HL-60 (cell line): ENCODE results near the gene LSAMP.
"Not testable (repeated sequence)": the region's sequence is repeated elsewhere in the genome, so short reads cannot be mapped to it uniquely, and the experiment has no call there.

Experiments
- DNase-seq, 2 experiments: peaks; one replicate each; pipeline ENCODE4 v3.0.0-alpha.2; 2010 to 2020; ENCODE audit warnings: low read depth in 1 of 2, low spot score in 1 of 2
- H3K27ac ChIP-seq: fragments of 250-450 bp; sonication (Bioruptor Pico); replicated peaks from 2 replicates; pipeline ENCODE4 v1.5.1; 2020; ENCODE audit warnings: mild to moderate bottlenecking, moderate library complexity
- H3K27me3 ChIP-seq: fragments of 250-450 bp; sonication (Bioruptor Pico); 2 replicates; pipeline ENCODE4 v1.5.1; 2021; ENCODE audit warnings: mild to moderate bottlenecking, moderate library complexity; ENCODE audit not compliant: insufficient read depth, poor library complexity, severe bottlenecking
- H3K4me3 ChIP-seq: replicated peaks from 2 replicates; pipeline ENCODE4 v1.5.1; 2011; ENCODE audit warnings: mild to moderate bottlenecking, control low read depth, low read length; ENCODE audit not compliant: insufficient read depth
- GABPA ChIP-seq: IDR thresholded peaks from 2 replicates; pipeline ENCODE4 v1.6.1; 2012; ENCODE audit warnings: low read depth
- POLR2AphosphoS5 ChIP-seq: IDR thresholded peaks from 2 replicates; pipeline ENCODE4 v1.6.1; 2012; ENCODE audit warnings: low read depth
- SPI1 ChIP-seq: IDR thresholded peaks from 2 replicates; pipeline ENCODE4 v1.6.1; 2012; ENCODE audit warnings: low read depth, mild to moderate bottlenecking, borderline replicate concordance
- TF ChIP-seq, protein P1 (sequence below): IDR thresholded peaks from one replicate; pipeline ENCODE4 v1.5.1; 2011; ENCODE audit warnings: low read length, control low read depth, inconsistent platforms; ENCODE audit not compliant: insufficient read depth
- TF ChIP-seq, protein P2 (sequence below): IDR thresholded peaks from 2 replicates; pipeline ENCODE4 v1.6.1; 2012; ENCODE audit warnings: low read depth; ENCODE audit not compliant: insufficient replicate concordance

LSAMP gene

DNA sequence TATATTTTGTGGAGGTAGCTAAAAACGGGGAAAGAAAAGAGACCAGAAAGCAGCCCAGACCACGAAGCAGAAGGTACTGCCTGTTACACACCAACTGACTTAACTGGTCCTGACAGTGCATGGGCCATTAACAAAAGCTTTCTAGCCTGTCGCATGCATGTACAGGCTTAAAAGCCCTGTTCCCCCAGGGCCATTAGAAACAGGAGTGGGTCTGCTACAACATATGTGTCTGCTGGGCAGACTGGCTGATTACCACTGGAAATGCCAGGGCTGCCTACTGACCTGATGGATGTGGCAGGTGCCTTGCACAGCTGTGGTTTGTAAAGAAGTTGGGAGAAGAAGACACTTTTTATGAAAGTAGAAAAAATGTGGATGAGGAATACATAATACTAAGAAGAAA is 684.6 kb downstream of the LSAMP start:
- no peak for DNase-seq
- Histone ChIP-seq H3K27ac (no peak overlapping the region), H3K4me3 (no peak overlapping the region), H3K27me3 (no peaks in the 10 kb centered on the region)
- TF ChIP-seq, protein P1, sequence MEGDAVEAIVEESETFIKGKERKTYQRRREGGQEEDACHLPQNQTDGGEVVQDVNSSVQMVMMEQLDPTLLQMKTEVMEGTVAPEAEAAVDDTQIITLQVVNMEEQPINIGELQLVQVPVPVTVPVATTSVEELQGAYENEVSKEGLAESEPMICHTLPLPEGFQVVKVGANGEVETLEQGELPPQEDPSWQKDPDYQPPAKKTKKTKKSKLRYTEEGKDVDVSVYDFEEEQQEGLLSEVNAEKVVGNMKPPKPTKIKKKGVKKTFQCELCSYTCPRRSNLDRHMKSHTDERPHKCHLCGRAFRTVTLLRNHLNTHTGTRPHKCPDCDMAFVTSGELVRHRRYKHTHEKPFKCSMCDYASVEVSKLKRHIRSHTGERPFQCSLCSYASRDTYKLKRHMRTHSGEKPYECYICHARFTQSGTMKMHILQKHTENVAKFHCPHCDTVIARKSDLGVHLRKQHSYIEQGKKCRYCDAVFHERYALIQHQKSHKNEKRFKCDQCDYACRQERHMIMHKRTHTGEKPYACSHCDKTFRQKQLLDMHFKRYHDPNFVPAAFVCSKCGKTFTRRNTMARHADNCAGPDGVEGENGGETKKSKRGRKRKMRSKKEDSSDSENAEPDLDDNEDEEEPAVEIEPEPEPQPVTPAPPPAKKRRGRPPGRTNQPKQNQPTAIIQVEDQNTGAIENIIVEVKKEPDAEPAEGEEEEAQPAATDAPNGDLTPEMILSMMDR: no peak
- TF ChIP-seq POLR2AphosphoS5 (no peak), GABPA (no peak), SPI1 (no peak)
- TF ChIP-seq, protein P2, sequence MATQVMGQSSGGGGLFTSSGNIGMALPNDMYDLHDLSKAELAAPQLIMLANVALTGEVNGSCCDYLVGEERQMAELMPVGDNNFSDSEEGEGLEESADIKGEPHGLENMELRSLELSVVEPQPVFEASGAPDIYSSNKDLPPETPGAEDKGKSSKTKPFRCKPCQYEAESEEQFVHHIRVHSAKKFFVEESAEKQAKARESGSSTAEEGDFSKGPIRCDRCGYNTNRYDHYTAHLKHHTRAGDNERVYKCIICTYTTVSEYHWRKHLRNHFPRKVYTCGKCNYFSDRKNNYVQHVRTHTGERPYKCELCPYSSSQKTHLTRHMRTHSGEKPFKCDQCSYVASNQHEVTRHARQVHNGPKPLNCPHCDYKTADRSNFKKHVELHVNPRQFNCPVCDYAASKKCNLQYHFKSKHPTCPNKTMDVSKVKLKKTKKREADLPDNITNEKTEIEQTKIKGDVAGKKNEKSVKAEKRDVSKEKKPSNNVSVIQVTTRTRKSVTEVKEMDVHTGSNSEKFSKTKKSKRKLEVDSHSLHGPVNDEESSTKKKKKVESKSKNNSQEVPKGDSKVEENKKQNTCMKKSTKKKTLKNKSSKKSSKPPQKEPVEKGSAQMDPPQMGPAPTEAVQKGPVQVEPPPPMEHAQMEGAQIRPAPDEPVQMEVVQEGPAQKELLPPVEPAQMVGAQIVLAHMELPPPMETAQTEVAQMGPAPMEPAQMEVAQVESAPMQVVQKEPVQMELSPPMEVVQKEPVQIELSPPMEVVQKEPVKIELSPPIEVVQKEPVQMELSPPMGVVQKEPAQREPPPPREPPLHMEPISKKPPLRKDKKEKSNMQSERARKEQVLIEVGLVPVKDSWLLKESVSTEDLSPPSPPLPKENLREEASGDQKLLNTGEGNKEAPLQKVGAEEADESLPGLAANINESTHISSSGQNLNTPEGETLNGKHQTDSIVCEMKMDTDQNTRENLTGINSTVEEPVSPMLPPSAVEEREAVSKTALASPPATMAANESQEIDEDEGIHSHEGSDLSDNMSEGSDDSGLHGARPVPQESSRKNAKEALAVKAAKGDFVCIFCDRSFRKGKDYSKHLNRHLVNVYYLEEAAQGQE: no peak

DNA sequence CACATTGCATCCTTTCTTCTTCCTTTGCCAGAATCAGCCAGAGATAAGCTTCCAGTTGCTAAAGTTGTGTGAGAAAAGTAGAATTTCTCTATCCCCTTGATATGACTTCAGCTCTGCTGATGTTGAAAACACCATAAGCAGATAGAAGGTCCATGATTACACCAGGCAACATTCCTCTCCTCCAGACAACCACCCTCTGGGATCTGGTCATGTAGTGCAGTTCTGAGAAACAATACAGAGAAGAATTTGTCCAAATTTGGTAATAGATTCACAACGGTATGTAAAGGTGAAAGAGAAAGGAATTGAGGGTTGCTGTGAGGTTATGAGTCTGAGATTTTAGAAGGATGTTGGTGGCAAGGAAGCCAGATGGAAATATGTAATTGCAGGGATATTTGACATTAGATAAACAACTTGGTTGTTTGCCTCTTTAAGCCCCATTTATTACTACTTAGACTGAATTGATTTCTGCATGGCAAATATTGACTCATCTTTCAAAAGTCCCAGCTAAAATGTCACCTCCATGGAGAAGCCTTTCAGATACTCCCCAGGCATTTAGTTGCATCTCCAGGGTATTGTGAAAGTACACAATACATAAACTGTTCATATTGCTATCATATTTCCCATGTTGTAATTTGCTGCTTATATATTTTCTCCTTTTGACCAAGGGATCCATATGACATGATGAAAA is 687.1 kb downstream of the LSAMP start:
- Histone ChIP-seq H3K27me3 (no peaks in the 10 kb centered on the region), H3K27ac (no peak overlapping the region), H3K4me3 (no peak overlapping the region)
- no peak for DNase-seq
- TF ChIP-seq, protein P1: no peak
- no peak for TF ChIP-seq GABPA
- TF ChIP-seq SPI1: no peak
- no peak for TF ChIP-seq POLR2AphosphoS5
- TF ChIP-seq, protein P2: no peak

DNA sequence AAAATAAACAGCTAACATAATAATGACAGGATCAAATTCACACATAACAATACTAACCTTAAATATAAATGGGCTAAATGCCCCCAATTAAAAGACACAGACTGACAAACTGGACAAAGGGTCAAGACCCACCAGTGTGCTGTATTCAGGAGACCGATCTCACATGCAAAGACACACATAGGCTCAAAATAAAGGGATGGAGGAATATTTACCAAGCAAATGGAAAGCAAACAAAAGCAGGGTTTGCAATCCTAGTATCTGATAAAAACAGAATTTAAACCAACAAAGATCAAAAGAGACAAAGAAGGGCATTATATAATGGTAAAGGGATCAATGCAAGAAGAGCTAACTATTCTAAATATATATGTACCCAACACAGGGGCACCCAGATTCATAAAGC is 692.3 kb downstream of the LSAMP start:
- DNase-seq, H3K27ac ChIP-seq, H3K4me3 ChIP-seq, H3K27me3 ChIP-seq: not testable (repeated sequence)
